HL-60 (cell line): ENCODE measurements around the gene ULBP2.
A peak's percentile ranks its signal among the peaks of the same experiment; 100 is the strongest.

Source experiments
- DNase-seq, 2 experiments: peaks; one replicate each; pipeline ENCODE4 v3.0.0-alpha.2; 2010 to 2020; ENCODE audit warnings: low read depth in 1 of 2, low spot score in 1 of 2
- H3K27ac ChIP-seq: fragments of 250-450 bp; sonication (Bioruptor Pico); replicated peaks from 2 replicates; pipeline ENCODE4 v1.5.1; 2020; ENCODE audit warnings: mild to moderate bottlenecking, moderate library complexity
- H3K27me3 ChIP-seq: fragments of 250-450 bp; sonication (Bioruptor Pico); 2 replicates; pipeline ENCODE4 v1.5.1; 2021; ENCODE audit warnings: mild to moderate bottlenecking, moderate library complexity; ENCODE audit not compliant: insufficient read depth, poor library complexity, severe bottlenecking
- H3K4me3 ChIP-seq: replicated peaks from 2 replicates; pipeline ENCODE4 v1.5.1; 2011; ENCODE audit warnings: mild to moderate bottlenecking, control low read depth, low read length; ENCODE audit not compliant: insufficient read depth
- GABPA ChIP-seq: IDR thresholded peaks from 2 replicates; pipeline ENCODE4 v1.6.1; 2012; ENCODE audit warnings: low read depth
- POLR2AphosphoS5 ChIP-seq: IDR thresholded peaks from 2 replicates; pipeline ENCODE4 v1.6.1; 2012; ENCODE audit warnings: low read depth
- SPI1 ChIP-seq: IDR thresholded peaks from 2 replicates; pipeline ENCODE4 v1.6.1; 2012; ENCODE audit warnings: low read depth, mild to moderate bottlenecking, borderline replicate concordance
- TF ChIP-seq, protein P1 (sequence below): IDR thresholded peaks from one replicate; pipeline ENCODE4 v1.5.1; 2011; ENCODE audit warnings: low read length, control low read depth, inconsistent platforms; ENCODE audit not compliant: insufficient read depth
- TF ChIP-seq, protein P2 (sequence below): IDR thresholded peaks from 2 replicates; pipeline ENCODE4 v1.6.1; 2012; ENCODE audit warnings: low read depth; ENCODE audit not compliant: insufficient replicate concordance

ULBP2 gene

DNA sequence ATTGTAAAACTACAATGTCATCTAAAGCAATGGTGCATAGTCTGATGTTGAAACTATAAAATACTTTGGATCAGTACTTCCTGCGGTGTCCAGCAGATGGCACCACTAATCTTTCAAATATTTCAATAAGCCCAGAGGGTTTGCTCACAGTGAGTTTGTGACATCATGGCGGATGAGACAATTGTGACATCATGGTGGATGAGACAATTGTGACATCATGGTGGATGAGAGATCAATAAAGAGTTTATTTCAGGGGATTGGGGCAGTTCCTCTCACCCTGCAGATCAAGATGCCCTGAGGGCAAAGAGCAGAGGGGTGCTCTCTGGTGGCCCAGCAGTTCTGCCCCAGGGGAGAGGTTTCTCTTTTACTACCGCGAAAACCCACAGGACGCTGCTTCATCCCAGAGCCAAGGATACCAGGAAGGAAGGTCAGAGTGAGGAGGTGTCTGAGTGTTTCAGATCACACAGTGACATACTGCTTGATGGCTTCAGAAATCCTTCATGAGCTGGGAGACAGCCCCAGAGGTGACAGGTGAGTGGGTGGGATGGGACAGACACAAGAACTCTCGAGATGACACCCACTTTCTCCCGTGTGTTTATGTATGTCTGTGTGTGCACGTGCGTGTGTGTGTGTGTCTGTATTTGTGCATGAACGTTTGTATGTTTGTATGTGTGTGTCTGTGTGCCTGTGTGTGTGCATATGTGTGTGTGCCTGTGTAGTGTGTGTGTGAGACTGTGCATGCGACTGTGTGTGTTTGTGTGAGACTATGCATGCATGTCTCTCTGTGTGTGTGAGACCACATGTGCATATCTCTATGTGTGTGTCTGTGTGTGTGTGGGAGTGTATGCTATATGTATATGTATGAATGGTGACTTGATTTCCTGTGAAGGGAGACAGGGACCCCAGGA lies 7.3 kb upstream of the ULBP2 start:
- H3K27ac ChIP-seq = no peak overlapping the region
- H3K4me3 ChIP-seq = no peak overlapping the region
- DNase-seq = peak in 1 of 2 experiments; percentile 59
- H3K27me3 ChIP-seq = peaks cover 64% of the 10 kb centered on the region
- TF ChIP-seq SPI1 = no peak
- TF ChIP-seq, protein P1, sequence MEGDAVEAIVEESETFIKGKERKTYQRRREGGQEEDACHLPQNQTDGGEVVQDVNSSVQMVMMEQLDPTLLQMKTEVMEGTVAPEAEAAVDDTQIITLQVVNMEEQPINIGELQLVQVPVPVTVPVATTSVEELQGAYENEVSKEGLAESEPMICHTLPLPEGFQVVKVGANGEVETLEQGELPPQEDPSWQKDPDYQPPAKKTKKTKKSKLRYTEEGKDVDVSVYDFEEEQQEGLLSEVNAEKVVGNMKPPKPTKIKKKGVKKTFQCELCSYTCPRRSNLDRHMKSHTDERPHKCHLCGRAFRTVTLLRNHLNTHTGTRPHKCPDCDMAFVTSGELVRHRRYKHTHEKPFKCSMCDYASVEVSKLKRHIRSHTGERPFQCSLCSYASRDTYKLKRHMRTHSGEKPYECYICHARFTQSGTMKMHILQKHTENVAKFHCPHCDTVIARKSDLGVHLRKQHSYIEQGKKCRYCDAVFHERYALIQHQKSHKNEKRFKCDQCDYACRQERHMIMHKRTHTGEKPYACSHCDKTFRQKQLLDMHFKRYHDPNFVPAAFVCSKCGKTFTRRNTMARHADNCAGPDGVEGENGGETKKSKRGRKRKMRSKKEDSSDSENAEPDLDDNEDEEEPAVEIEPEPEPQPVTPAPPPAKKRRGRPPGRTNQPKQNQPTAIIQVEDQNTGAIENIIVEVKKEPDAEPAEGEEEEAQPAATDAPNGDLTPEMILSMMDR = peak; percentile 47

DNA sequence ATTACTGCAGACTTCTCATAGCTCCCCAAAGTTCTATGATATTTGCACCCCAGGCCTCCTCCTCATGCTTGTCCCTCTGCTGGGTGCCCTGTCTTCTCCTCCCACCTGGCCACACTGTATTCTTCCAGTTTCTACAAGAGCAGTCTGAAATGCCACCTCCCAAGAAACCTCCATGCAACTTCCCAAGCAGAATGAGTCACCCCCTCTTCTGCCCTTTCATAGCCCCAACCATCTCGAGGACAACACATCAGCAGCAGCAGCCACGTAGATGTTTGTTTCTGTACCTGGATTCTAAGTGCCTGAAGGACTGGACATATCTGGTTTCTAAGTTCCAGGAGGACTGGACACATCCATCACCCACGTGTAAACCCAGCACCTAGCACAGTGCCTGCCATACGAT lies 6.6 kb upstream of the ULBP2 start:
- Histone ChIP-seq H3K4me3 (no peak overlapping the region), H3K27me3 (peaks cover 65% of the 10 kb centered on the region), H3K27ac (no peak overlapping the region)
- TF ChIP-seq POLR2AphosphoS5 (no peak), SPI1 (no peak), GABPA (no peak)
- TF ChIP-seq, protein P2, sequence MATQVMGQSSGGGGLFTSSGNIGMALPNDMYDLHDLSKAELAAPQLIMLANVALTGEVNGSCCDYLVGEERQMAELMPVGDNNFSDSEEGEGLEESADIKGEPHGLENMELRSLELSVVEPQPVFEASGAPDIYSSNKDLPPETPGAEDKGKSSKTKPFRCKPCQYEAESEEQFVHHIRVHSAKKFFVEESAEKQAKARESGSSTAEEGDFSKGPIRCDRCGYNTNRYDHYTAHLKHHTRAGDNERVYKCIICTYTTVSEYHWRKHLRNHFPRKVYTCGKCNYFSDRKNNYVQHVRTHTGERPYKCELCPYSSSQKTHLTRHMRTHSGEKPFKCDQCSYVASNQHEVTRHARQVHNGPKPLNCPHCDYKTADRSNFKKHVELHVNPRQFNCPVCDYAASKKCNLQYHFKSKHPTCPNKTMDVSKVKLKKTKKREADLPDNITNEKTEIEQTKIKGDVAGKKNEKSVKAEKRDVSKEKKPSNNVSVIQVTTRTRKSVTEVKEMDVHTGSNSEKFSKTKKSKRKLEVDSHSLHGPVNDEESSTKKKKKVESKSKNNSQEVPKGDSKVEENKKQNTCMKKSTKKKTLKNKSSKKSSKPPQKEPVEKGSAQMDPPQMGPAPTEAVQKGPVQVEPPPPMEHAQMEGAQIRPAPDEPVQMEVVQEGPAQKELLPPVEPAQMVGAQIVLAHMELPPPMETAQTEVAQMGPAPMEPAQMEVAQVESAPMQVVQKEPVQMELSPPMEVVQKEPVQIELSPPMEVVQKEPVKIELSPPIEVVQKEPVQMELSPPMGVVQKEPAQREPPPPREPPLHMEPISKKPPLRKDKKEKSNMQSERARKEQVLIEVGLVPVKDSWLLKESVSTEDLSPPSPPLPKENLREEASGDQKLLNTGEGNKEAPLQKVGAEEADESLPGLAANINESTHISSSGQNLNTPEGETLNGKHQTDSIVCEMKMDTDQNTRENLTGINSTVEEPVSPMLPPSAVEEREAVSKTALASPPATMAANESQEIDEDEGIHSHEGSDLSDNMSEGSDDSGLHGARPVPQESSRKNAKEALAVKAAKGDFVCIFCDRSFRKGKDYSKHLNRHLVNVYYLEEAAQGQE = no peak
- TF ChIP-seq, protein P1 = no peak
- DNase-seq = no peak

DNA sequence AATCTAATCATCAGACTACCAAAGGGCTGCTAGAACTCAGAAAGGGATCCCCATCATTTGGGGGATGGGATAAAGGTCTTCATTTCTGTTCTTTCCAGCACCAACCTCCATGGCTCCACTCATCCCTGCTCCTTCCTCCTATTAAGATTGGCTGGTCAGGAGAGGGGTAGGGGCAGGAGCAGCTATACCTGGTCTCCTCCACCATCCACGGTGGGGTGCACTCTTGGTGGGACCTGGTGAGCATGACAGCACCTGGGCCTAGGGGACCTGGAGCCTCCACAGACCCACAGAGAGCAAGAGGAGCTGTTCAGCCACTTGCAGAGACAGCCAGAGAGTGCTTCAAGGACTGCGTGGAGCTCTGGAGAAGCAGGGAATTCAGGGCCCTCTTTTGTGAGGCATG lies 6.1 kb upstream of the ULBP2 start:
- no peak overlapping the region for H3K27ac ChIP-seq
- no peak overlapping the region for H3K4me3 ChIP-seq
- TF ChIP-seq, protein P2 = no peak
- no peak for TF ChIP-seq POLR2AphosphoS5
- no peak for TF ChIP-seq GABPA
- no peak for TF ChIP-seq SPI1
- TF ChIP-seq, protein P1 = no peak
- DNase-seq = no peak
- peaks cover 65% of the 10 kb centered on the region for H3K27me3 ChIP-seq
